Effector memory CD8-positive, alpha-beta T cell (primary cell): Measurements from ENCODE around the gene NDUFAF4.
"Not testable (repeated sequence)": the region's sequence is repeated elsewhere in the genome, so short reads cannot be mapped to it uniquely, and the experiment has no call there.

Source experiments
- ATAC-seq: fragments of 150-1000 bp; cut with Tn5 transposase; replicated peaks from 2 replicates; pipeline ENCODE4 v1.10.0; 2021; ENCODE audit warnings: mild to moderate bottlenecking, moderate library complexity
- DNase-seq, 3 experiments: peaks; one replicate each; pipeline ENCODE4 v3.0.0; 2021
- H3K27ac Mint-ChIP-seq, 2 donors: one replicate each; pipeline ENCODE4 v1.8.0; 2022; ENCODE audit warnings: mild to moderate bottlenecking in 2 of 2, mixed read lengths in 2 of 2, moderate library complexity in 2 of 2
- H3K27me3 Mint-ChIP-seq, 2 donors: one replicate each; pipeline ENCODE4 v1.8.0; 2022; ENCODE audit warnings: mixed read lengths in 2 of 2
- H3K36me3 Mint-ChIP-seq: one replicate; pipeline ENCODE4 v1.8.0; 2022; ENCODE audit warnings: mild to moderate bottlenecking, moderate library complexity, mixed read lengths; ENCODE audit not compliant: insufficient read depth
- H3K4me1 Mint-ChIP-seq, 2 donors: one replicate each; pipeline ENCODE4 v1.8.0; 2022; ENCODE audit warnings: low read depth in 2 of 2, mixed read lengths in 2 of 2
- H3K4me3 Mint-ChIP-seq, 2 donors: one replicate each; pipeline ENCODE4 v1.8.0; 2022; ENCODE audit warnings: mild to moderate bottlenecking in 2 of 2, mixed read lengths in 2 of 2, moderate library complexity in 2 of 2
- H3K9me3 Mint-ChIP-seq, 2 donors: one replicate each; pipeline ENCODE4 v1.8.0; 2022; ENCODE audit warnings: mixed read lengths in 2 of 2

NDUFAF4 gene

GRCh38 chr6:96885187-96885631 lies 12.5 kb downstream of the NDUFAF4 start:
- H3K4me1 Mint-ChIP-seq, DNase-seq, H3K27ac Mint-ChIP-seq, H3K9me3 Mint-ChIP-seq, H3K36me3 Mint-ChIP-seq: not testable (repeated sequence)
- Mint-ChIP-seq H3K4me3 (peak overlapping the region; percentile 19 to 25), H3K27me3 (peaks cover 10 to 19% of the 10 kb centered on the region in 2 donors)
- peak; percentile 72 for ATAC-seq

DNA sequence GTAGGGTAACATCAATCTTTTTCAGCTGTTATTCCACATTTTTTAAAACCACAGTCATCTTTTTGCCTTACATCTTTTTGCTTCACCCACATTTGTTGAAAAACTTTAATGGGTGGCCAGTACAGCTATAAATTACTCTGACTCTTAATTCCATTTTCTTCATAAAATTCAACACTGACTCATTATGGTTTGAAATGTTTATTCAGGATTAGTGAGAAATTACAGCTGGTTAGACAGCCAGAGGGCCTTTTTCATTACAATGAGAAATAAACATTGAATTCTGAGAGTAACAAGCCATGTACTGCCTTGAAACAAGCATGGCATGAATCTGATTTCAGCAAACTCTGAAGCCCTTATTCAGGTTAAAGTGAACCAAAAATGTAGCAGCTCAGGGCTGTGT lies 19.5 kb downstream of the NDUFAF4 start:
- Mint-ChIP-seq H3K36me3 (no peaks in the 10 kb centered on the region), H3K9me3 (no peaks in the 10 kb centered on the region), H3K27me3 (peaks cover 13 to 20% of the 10 kb centered on the region in 2 donors), H3K4me3 (no peak overlapping the region), H3K27ac (no peak overlapping the region), H3K4me1 (no peaks in the 10 kb centered on the region)
- DNase-seq (no peak), ATAC-seq (no peak)

GRCh38 chr6:96876886-96877545 lies 20.7 kb downstream of the NDUFAF4 start:
- ATAC-seq (no peak), DNase-seq (no peak)
- Mint-ChIP-seq H3K27ac (no peak overlapping the region), H3K9me3 (no peaks in the 10 kb centered on the region), H3K4me3 (no peak overlapping the region), H3K4me1 (no peaks in the 10 kb centered on the region), H3K36me3 (no peaks in the 10 kb centered on the region), H3K27me3 (peaks cover 13% of the 10 kb centered on the region in 2 donors)

- peaks cover 3% of the 10 kb centered on the region for H3K36me3 Mint-ChIP-seq
- no peaks in the 10 kb centered on the region for H3K4me1 Mint-ChIP-seq
- no peak overlapping the region for H3K27ac Mint-ChIP-seq
- H3K27me3 Mint-ChIP-seq = peaks cover 5 to 14% of the 10 kb centered on the region in 2 donors
- ATAC-seq (no peak), DNase-seq (no peak)
- no peak overlapping the region for H3K4me3 Mint-ChIP-seq
- no peaks in the 10 kb centered on the region for H3K9me3 Mint-ChIP-seq
Measured at GRCh38 chr6:96872976-96873375, 24.7 kb downstream of the NDUFAF4 start.

- peaks cover 61 to 67% of the 10 kb centered on the region in 2 donors for H3K27me3 Mint-ChIP-seq
- ATAC-seq = no peak
- H3K9me3 Mint-ChIP-seq = no peaks in the 10 kb centered on the region
- no peak overlapping the region for H3K27ac Mint-ChIP-seq
- DNase-seq = no peak
- no peaks in the 10 kb centered on the region for H3K4me1 Mint-ChIP-seq
- H3K36me3 Mint-ChIP-seq = no peaks in the 10 kb centered on the region
- H3K4me3 Mint-ChIP-seq = no peak overlapping the region
Measured at GRCh38 chr6:96865055-96865405, 32.7 kb downstream of the NDUFAF4 start.

DNA sequence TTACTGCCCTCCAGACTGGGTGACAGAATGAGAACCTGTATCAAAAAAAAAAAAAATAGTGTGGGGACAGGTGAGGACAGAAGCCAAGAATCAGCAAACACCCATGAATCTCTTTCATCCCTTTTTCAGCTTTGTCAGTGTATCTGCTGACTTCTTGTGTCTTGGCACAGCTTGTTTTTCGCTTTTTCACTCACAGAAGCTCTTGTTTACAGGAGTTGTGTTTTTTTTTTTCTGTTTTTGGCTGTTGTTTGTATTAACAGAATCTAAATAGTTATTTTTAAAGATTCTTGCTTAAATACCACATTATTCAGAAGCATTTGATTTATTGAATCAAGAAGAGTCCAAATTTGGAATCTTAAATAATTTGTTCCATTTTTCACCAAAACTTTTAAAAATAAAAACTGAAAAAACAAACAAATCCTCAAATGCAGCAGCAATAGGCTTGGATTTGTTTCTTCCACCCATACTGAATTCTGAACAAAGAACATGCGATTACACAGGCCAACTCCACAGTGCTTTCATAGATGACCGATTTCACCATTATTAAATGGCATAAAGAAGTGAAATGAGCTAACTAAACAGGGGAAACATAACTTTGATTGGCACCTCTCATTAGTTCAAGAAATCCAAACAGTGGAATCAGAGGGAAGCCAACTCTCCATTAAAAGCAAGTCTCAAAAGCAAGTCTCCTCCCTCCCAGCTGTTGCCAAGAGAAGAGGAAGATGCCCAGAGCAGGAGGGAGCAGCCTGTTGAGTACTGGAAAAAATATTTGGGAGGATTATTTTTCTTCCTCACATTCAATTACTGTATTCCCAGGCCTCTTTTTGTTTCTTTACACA lies 33.3 kb downstream of the NDUFAF4 start:
- H3K27me3 Mint-ChIP-seq = peaks cover 66 to 70% of the 10 kb centered on the region in 2 donors
- H3K36me3 Mint-ChIP-seq = no peaks in the 10 kb centered on the region
- no peaks in the 10 kb centered on the region for H3K4me1 Mint-ChIP-seq
- DNase-seq = no peak
- ATAC-seq = no peak
- H3K9me3 Mint-ChIP-seq = no peaks in the 10 kb centered on the region
- H3K27ac Mint-ChIP-seq = no peak overlapping the region
- H3K4me3 Mint-ChIP-seq = no peak overlapping the region

DNA sequence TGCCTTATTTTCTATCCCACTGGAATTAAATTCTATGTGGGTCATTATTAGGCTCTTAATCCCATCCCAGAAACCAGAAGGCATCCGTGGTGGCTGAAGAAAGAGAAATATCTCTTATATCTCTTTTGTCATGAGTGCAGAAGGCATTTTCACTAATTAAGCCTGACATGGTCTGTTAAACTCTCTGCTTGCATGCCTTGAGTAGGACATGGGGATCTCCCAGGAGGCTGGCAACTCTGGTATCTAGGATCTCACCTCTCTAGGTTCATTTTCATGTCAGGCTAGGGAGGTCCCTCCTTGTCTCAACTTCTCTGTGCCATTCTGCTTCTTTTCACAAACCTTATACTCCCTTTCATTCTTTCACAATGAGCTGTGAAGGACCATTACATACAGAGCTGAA lies 35.1 kb downstream of the NDUFAF4 start:
- no peaks in the 10 kb centered on the region for H3K36me3 Mint-ChIP-seq
- H3K27me3 Mint-ChIP-seq = peaks cover 71 to 72% of the 10 kb centered on the region in 2 donors
- no peak for ATAC-seq
- no peak overlapping the region for H3K4me3 Mint-ChIP-seq
- no peak for DNase-seq
- no peaks in the 10 kb centered on the region for H3K9me3 Mint-ChIP-seq
- no peaks in the 10 kb centered on the region for H3K4me1 Mint-ChIP-seq
- no peak overlapping the region for H3K27ac Mint-ChIP-seq

GRCh38 chr6:96861588-96861987 lies 36.1 kb downstream of the NDUFAF4 start:
- H3K4me3 Mint-ChIP-seq = no peak overlapping the region
- ATAC-seq (no peak), DNase-seq (no peak)
- H3K36me3 Mint-ChIP-seq = no peaks in the 10 kb centered on the region
- H3K27me3 Mint-ChIP-seq = peaks cover 76 to 82% of the 10 kb centered on the region in 2 donors
- no peak overlapping the region for H3K27ac Mint-ChIP-seq
- H3K9me3 Mint-ChIP-seq = no peaks in the 10 kb centered on the region
- no peaks in the 10 kb centered on the region for H3K4me1 Mint-ChIP-seq

- H3K4me3 Mint-ChIP-seq = no peak overlapping the region
- no peaks in the 10 kb centered on the region for H3K9me3 Mint-ChIP-seq
- no peaks in the 10 kb centered on the region for H3K4me1 Mint-ChIP-seq
- ATAC-seq (no peak), DNase-seq (no peak)
- H3K36me3 Mint-ChIP-seq = no peaks in the 10 kb centered on the region
- peaks cover 42 to 46% of the 10 kb centered on the region in 2 donors for H3K27me3 Mint-ChIP-seq
- H3K27ac Mint-ChIP-seq = no peak overlapping the region
Measured at GRCh38 chr6:96856856-96857255, 40.8 kb downstream of the NDUFAF4 start.

- DNase-seq = no peak
- no peak for ATAC-seq
- H3K4me3 Mint-ChIP-seq = no peak overlapping the region
- H3K36me3 Mint-ChIP-seq = peaks cover 5% of the 10 kb centered on the region
- H3K4me1 Mint-ChIP-seq = no peaks in the 10 kb centered on the region
- H3K27me3 Mint-ChIP-seq = peaks cover 22 to 23% of the 10 kb centered on the region in 2 donors
- no peaks in the 10 kb centered on the region for H3K9me3 Mint-ChIP-seq
- H3K27ac Mint-ChIP-seq = no peak overlapping the region
Measured at GRCh38 chr6:96853083-96853482, 44.6 kb downstream of the NDUFAF4 start.

DNA sequence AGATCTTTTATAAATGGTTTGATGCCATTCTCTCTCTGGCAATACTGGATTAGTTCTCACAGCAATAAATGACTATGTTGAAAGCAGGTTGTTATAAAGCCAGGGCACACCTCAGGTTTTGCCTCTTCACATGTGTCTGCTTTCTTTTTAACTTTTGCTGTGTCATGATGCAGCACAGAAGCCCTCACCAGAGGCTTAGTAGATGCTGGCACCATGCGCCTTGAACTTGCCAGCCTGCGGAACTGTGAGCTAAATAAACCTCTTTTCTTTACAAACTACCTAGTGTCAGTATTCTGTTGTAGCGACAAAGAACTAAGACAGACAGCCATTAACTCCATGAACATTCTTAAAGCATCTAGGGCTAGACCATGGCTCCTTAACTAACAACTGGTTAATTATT lies 45.1 kb downstream of the NDUFAF4 start:
- H3K27ac Mint-ChIP-seq = no peak overlapping the region
- H3K4me3 Mint-ChIP-seq = no peak overlapping the region
- no peaks in the 10 kb centered on the region for H3K4me1 Mint-ChIP-seq
- no peak for ATAC-seq
- peaks cover 5% of the 10 kb centered on the region for H3K36me3 Mint-ChIP-seq
- DNase-seq = no peak
- no peaks in the 10 kb centered on the region for H3K9me3 Mint-ChIP-seq
- peaks cover 22 to 23% of the 10 kb centered on the region in 2 donors for H3K27me3 Mint-ChIP-seq

DNA sequence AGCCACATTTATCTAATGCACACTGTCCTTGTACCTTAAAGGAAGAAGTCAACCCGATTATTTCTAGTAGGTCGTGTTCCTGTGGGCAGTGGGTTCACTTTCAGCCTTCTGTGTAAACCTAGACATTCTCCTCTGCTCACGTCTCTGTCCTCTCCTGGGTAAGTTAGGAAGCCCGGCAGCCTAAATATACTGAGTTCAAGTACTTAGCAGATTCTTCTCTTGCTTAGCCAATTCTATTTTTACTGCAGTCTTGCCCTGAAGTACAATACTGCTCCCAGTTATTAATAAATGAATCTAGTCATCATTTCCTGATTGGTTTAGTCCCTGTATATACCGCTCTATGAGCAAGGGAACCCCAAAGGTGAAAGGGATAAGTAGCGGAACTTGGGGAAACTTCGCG lies 45.8 kb downstream of the NDUFAF4 start:
- Mint-ChIP-seq H3K9me3 (peaks cover 0 to 4% of the 10 kb centered on the region in 2 donors), H3K4me1 (no peaks in the 10 kb centered on the region), H3K4me3 (no peak overlapping the region), H3K36me3 (peaks cover 5% of the 10 kb centered on the region), H3K27ac (no peak overlapping the region), H3K27me3 (peaks cover 22 to 23% of the 10 kb centered on the region in 2 donors)
- DNase-seq = no peak
- no peak for ATAC-seq

- peaks cover 0 to 4% of the 10 kb centered on the region in 2 donors for H3K9me3 Mint-ChIP-seq
- peaks cover 5% of the 10 kb centered on the region for H3K36me3 Mint-ChIP-seq
- H3K27me3 Mint-ChIP-seq = peaks cover 39 to 44% of the 10 kb centered on the region in 2 donors
- no peak for DNase-seq
- no peak overlapping the region for H3K27ac Mint-ChIP-seq
- H3K4me3 Mint-ChIP-seq = no peak overlapping the region
- H3K4me1 Mint-ChIP-seq = no peaks in the 10 kb centered on the region
- no peak for ATAC-seq
Measured at GRCh38 chr6:96849615-96850014, 48.1 kb downstream of the NDUFAF4 start.

DNA sequence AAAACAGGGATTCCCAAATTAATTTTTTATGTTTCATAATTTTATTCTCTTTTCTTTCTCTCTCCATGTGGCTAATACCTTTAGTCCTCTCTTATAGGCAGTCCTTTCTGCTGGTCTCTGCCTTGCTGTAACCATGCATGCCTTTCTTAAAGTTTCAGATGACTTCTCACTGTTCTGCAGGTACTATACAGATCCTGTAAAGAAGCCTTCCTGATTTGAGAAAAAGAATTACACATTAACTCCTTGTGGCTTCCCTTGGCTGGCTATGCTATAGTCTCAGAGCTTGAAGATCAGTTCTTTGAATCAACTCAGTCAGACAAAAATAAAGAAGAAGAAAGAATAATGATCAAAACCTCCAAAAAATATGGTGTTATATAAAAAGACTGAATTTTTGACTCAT lies 53.2 kb downstream of the NDUFAF4 start:
- Mint-ChIP-seq H3K9me3 (peaks cover 0 to 4% of the 10 kb centered on the region in 2 donors), H3K4me3 (no peak overlapping the region), H3K4me1 (no peaks in the 10 kb centered on the region), H3K36me3 (no peaks in the 10 kb centered on the region), H3K27ac (no peak overlapping the region), H3K27me3 (peaks cover 53 to 60% of the 10 kb centered on the region in 2 donors)
- no peak for ATAC-seq
- no peak for DNase-seq
